ENCODE data around the gene CSF2. TPM values are rescaled to one million over a fixed set of nuclear protein-coding genes. Genes with fewer than 3 reads are reported as not detected.

CSF2 gene
- total RNA-seq, 1 donor from 2014 or later: not detected

DNA sequence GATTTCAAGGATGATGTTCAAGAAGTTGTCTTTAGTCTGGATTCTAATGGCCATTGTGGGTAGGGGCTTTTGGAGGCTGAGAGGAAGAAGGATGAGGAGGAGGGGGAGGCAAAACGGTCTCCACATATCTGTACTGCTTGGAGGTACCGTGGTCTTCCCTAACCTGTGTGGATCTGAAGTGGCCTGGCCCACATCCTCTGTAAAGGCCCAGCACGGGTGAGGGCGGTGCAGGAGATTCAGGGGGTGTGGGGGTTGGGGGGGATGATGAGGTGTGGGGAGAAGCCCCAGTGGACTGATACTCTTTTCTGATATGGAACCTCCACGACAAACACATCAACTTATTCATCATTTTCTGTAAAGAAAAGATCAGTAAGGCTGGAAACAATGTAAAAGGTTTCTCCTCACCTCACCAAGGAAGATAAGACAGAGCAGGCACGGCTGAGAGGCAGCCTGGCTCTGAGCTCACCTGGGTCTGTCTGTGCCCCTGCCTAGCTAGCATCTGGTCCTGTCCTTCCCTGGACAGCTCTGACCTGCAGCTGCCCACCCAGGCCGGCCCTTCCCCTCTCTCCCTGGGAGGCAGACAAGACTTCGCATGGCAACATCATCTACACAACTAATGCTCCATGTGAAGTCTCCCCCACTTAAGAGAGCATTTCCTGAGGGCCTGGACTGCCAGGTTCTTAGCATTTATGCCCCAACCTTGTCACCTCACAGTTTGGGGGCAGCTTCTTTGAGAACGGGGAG, 18.7 kb upstream of the CSF2 start:
- no peak for DNase-seq (ENCODE audit: low spot score)

- no peak for DNase-seq (ENCODE audit: low spot score)
Observed at GRCh38 chr5:132055441-132055807, 18.2 kb upstream of the CSF2 start.

GRCh38 chr5:132055808-132056609, 17.6 kb upstream of the CSF2 start:
- no peak for DNase-seq (ENCODE audit: low spot score)

GRCh38 chr5:132056610-132057497, 16.7 kb upstream of the CSF2 start:
- DNase-seq (ENCODE audit: low spot score): no peak

- DNase-seq (ENCODE audit: low spot score): no peak
Observed at GRCh38 chr5:132057498-132058255, 15.9 kb upstream of the CSF2 start.

DNA sequence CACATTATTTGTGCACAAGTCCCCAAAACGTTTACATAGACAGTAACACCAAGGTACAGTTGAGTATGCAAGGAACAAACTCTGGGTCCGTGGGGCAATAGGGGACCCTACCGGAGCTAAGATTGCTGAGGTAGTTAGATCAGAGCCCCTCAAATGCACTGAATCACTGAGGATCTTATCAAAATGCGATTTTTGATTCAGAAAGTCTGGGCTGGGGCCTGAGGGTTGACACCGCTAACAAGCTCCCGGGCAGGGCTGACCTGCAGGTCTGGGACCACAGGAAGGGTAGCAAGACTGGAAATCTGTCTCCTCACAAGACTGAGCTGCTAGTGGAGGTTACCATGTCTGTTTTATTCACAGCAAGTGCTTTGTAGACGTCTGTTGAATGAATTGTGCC, 14.9 kb upstream of the CSF2 start:
- DNase-seq (ENCODE audit: low spot score): no peak

DNA sequence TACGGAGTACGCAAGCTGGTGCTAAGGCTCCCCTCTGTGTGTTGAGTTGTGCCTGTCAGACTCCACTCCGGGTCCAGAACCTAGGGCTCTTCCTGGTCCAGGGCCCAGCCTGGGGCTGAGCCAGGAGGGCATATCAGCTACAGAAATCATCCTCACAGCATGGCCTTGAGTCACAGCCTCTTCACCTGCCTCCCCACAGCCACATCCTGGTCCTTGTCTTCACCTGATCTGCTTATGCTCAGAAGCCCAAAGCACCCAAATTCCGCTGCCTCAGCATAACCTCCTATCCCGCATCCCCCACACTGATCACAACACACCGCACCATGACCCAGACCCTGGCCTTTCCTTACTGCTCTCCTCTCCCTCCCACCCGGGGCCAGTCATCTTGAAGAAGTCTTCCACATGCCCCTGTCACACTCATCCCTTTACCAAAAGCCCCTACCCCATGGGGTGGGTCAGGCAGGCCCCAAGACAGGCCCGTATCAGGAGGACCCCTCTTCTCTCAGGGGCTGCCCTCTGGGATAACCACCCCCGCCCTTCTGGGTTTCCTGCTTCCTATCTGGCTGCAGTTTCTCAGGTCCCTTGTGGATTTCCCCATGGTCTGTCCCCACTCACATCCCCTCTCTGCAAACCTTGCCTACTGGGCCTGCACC, 14.4 kb upstream of the CSF2 start:
- no peak for DNase-seq (ENCODE audit: low spot score)

DNA sequence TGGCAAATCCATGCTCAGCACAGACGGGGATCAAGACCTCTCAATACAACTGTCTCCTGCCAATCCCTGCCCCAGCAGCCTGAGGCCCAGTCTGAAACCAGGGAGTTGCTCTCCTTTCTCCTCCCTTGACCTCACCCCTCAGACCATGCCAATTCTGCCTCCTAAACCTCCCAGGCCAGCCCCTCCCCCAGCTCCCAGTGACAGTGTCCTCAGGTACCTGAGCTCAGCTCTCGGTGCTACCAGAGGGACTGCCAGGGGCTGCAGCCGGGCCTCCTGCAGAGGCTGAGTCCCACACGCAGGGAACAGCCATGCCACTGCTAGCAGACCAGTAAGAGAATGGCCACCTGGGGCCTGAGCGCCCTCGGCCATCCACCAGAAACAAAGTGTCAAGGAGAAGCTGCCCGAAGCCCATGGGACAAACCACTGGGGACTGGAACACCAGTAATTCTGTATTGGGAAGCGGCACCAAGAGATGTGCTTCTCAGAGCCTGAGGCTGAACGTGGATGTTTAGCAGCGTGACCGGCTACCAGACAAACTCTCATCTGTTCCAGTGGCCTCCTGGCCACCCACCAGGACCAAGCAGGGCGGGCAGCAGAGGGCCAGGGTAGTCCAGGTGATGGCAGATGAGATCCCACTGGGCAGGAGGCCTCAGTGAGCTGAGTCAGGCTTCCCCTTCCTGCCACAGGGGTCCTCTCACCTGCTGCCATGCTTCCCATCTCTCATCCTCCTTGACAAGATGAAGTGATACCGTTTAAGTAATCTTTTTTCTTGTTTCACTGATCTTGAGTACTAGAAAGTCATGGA, 13.7 kb upstream of the CSF2 start:
- DNase-seq (ENCODE audit: low spot score): no peak

GRCh38 chr5:132060501-132061161, 13.0 kb upstream of the CSF2 start, which contains the start of gene IL3:
IL3 (plus strand) TSS chr5:132060655; CDS start chr5:132060707, 52 bp downstream.
- DNase-seq (ENCODE audit: low spot score): no peak

GRCh38 chr5:132063090-132063911, 10.3 kb upstream of the CSF2 start:
- peak; percentile 32 for DNase-seq (ENCODE audit: low spot score)

- DNase-seq (ENCODE audit: low spot score): no peak
Observed at GRCh38 chr5:132064140-132064539, 9.4 kb upstream of the CSF2 start.

GRCh38 chr5:132064738-132065331, 8.8 kb upstream of the CSF2 start:
- DNase-seq (ENCODE audit: low spot score): peak; percentile 51

GRCh38 chr5:132065351-132065937, 8.1 kb upstream of the CSF2 start:
- peak; percentile 52 for DNase-seq (ENCODE audit: low spot score)

- no peak for DNase-seq (ENCODE audit: low spot score)
Observed at GRCh38 chr5:132065951-132066701, 7.5 kb upstream of the CSF2 start.

DNA sequence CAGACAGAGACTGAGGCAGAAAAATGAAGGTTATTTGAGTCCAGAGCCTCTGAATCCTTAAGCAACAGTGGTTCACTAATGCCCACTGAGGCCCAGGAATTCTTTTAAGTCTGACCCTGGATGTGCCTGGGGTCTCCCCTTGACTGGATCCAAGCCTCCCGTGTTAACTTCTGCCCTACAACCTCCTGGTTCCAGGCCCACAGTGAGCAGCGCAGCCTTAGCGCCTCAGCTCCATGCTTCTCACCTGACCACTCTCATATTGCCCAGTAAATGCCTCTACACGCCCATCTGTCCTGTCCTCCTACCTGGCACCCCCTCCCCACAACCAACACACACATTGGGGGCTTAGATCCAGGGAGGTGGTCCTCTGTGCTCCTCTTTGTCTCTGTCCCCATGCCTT, 6.7 kb upstream of the CSF2 start:
- no peak for DNase-seq (ENCODE audit: low spot score)

DNA sequence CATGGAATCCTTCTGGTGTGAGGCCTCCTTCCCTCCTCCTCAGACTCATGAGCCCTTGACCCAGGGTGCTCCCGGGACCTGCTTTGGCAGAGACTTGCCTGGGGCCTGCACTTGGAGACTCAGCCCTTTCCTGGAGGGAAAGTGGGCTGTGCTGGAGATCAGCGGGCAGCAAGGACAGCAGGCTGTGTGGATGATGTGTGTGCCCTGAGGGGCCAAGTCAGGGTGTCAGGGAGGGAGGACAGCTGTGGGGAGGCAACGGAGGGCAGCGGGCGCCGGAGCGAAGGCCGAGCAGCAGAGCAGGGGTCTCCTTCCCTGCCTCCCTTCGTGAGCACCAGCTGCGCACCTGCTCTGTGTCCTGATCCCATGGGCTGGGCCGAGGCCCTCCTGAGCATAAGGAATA, 6.1 kb upstream of the CSF2 start:
- no peak for DNase-seq (ENCODE audit: low spot score)
